ENCODE measurements around the gene HSPA4.
"Not testable (repeated sequence)": the region's sequence is repeated elsewhere in the genome, so short reads cannot be mapped to it uniquely, and the experiment has no call there.

HSPA4 gene

DNA sequence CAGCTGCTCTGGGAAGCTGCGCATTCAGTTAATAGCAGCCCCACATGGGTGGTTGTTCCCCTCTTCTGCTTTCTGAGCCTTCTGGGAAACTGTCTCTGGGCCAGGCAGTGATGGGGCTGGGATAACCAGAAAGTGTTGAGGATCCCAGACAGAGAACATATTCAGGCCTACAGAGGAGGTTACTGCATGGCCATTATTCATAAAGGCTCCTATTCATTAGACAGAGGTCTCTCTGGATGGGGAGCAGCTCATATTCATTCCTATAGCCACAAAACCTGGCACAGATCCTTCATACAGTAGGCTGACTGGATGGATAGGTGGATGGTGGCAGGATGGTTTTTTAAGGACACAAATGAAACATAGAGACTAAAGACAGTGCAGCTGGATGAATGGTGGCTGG lies 76.3 kb downstream of the HSPA4 start:
- DNase-seq = no peak

DNA sequence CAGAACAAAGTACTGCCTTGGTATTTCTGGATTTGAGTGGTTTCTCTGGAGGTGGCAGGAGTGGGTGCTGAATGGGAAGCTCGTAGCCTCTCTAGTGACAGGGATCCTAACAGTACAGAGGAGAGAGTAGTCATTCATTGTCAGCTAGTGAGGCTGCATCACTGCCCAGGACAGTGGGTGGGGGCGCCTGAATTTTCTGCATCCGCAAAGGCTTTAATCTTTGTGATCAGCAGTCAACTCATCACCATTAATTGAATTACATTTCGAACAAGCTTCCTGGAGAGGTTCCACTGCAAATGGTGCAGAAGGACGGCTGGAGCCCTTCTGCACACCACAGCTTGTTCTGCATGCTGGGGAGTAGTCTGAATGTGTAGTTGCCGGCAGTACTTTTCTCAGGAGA lies 77.5 kb downstream of the HSPA4 start:
- no peak for DNase-seq

DNA sequence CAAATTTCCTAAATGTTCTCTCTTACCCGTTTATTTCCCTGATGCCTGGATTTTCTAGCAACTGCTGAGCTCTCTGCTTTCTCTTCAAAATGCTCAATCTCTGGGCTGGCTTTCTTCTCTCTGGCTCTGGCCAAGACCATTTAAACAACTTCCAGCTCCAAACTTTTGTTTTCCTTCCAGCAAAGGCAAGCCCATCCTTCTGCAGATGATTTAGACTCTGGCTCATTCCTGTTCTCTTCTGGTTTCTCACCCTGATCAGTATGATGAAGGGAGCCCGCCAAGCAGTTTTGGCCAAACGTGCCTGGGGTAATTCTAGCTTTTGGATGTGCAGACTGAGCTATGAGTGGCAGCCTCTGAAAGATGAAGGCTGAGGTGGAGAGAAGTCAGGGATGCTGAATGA lies 78.1 kb downstream of the HSPA4 start:
- no peak for DNase-seq

DNA sequence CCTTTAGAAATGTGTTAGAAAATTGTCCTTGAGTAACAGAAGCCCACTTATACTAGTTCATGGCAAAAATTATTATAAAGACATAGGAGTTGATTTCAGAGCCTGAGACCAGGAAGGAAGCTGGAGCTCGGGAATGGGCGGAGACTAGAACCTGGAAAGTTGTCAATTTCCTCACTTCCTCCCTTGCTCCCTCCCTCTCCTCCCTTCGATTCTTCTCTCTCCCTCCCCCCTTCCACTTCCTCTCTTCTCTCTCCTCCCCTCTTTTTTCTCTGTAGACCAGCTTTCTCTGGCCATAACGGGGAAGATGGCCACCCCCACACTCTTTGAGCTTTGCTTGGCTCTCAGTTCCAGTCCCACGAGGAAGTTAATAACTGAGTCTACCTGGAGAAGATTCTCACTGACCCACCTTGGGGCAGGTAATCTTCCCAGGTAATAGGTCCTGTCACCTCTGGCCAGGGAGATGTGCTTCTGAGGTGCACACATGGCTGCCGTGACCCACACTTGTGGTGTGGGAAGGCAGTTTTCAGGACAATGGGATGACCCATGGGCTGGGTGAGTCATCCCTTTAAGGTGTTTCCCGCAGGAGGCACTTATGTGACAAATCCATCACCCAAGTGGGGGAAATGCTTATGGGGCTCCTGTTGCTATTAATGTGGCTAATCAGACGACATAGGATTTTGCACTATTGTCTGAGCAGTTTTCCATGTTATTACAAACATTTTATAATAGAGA lies 78.7 kb downstream of the HSPA4 start:
- no peak for DNase-seq

DNA sequence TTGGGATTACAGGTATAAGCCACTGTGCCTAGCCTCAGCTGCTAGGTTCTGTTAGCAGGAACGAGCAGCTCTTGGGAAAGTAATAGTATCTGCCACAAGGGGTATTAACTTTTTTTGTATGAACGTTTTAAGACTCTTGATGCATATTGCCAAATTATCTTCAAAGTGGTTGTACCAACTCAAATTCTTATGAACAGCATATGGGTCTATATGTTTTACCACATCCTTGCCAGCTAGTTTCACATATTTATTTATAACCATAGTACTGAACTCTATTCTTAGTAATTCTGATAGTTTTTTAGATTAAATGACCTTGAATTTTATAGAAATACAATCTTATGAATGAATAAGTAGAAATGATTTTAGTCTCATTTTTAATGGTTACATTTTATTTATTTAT lies 80.9 kb downstream of the HSPA4 start:
- no peak for DNase-seq

DNA sequence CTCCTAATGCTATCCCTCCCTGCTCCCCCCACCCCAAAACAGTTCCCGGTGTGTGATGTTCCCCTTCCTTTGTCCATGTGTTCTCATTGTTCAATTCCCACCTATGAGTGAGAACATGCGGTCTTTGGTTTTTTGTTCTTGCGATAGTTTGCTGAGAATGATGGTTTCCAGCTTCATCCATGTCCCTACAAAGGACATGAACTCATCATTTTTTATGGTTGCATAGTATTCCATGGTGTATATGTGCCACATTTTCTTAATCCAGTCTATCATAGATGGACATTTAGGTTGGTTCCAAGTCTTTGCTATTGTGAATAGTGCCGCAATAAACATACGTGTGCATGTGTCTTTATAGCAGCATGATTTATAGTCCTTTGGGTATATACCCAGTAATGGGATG lies 81.4 kb downstream of the HSPA4 start:
- DNase-seq = not testable (repeated sequence)

DNA sequence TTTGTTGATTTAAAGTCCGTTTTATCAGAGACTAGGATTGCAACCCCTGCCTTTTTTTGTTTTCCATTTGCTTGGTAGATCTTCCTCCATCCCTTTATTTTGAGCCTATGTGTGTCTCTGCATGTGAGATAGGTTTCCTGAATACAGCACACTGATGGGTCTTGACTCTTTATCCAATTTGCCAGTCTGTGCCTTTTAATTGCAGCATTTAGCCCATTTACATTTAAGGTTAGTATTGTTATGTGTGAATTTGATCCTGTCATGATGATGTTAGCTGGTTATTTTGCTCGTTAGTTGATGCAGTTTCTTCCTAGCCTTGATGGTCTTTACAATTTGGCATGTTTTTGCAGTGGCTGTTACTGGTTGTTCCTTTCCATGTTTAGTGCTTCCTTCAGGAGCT lies 85.1 kb downstream of the HSPA4 start:
- not testable (repeated sequence) for DNase-seq

DNA sequence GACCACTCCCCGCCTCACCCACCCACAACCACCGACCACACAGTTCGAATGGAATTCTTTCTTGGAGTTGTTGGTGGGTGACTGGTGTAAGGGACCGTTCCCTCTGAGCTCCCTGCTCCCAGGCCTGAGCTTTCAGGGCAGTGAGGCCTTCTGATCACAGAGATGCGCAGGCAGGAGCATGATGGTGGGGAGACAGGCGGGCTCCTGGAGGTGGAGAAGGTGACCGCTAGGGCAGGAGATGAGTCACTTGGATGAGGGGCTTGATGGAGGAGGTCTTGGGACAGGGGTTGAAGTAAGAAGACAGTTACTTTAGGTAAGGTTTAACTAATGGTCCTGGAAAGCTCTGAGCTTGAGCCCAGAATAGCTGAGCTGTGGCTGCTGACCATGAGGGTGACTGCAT lies 88.5 kb downstream of the HSPA4 start:
- no peak for DNase-seq

DNA sequence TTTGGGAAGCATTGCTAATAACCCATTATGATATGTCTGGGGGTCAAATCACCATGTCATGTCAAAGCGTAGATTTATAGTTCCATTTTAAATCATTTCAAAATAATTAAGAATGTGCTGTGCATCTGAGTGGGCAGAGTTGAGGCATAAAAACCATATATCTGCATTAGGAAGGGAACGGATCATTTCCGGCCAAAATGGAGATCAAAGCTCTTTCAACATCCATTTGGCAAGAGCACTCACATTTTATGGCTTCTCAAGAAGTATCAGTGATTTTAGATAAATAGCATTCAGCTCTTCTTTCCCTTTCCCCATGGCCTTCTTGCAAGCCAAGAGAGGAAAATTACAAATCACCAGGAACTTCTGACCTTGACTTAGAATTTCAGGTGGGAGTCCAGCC lies 89.9 kb downstream of the HSPA4 start:
- DNase-seq = no peak

DNA sequence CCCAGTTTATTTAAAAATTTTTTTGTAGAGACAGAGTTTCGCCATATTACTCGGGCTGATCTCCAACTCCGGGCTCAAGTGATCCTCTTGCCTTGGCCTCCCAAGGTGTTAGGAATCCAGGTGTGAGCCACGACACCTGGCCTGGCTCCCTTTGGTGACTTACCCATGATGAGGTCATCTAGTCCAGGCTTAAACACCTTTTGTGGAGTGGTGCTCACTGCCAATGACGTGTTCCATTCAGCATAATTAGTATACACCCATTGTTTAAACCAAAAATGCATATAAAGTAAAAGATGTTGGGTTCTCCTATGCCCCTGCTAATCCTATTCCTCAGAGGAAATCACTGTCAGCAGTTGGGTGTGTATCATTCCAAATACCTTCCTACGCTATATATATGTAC lies 91.0 kb downstream of the HSPA4 start:
- DNase-seq = no peak

DNA sequence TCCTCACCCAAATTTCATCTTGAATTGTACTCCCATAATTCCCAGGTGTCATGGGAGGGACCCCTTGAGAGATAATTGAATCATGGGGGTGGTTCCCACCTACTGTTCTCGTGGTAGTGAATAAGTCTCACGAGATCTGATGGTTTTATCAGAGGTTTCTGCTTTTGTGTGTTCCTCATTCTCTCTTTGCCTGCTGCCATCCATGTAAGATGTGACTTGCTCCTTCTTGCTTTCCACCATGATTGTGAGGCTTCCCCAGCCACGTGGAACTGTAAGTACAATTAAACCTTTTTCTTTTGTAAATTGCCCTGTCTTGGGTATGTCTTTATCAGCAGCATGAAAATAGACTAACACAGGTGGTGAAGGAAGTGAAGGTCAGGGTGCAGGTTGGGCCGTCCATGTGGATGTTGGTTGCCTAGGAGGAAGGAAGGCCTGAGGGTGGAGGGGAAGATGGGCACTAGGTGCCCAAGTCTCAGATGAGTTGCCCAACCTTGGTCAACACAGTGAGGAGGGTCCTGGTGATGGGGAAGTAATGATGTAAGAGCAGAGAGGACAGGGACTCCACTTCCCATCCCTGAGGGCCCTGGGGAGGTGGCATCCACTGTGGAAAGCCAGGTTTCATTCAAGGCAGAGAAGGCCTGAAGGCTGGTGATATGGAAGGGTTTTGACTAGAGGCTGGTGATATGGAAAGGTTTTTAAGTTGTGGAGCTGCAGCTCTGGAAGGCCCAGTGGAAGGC lies 92.6 kb downstream of the HSPA4 start:
- DNase-seq = no peak

DNA sequence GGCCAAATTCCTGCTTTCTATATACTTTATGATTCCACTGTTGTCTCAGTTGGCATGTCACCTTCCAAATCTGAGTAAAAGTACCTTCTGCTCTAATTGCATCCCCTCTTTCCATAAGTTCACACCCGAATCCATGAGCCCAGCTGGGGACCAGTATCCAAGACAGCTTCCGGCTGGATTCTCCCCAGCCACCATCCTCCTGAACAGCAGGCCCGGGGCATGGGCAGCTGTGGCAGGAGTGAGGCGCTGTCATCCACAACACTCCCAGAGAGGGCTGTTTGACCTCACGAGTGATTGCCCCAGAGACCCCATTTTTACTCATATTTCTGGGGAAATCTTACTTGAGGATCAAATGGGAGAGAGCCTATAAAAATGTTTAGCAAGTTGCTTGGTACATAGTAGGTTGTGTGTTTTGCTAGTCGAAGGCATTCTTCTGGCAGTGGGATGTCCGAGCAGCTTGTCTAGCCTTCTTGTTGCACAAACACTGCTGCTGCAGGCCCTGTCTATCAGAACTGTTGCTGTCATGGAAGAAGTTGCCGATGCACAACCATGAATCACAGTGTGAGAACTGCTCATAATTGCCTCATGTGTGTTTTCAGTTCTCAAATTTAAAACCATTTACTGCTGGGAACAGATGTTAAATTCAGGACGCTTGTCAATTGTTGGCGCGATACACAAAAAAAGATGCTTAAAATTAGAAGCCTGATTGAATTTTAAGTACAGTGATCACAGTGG lies 93.8 kb downstream of the HSPA4 start:
- no peak for DNase-seq

DNA sequence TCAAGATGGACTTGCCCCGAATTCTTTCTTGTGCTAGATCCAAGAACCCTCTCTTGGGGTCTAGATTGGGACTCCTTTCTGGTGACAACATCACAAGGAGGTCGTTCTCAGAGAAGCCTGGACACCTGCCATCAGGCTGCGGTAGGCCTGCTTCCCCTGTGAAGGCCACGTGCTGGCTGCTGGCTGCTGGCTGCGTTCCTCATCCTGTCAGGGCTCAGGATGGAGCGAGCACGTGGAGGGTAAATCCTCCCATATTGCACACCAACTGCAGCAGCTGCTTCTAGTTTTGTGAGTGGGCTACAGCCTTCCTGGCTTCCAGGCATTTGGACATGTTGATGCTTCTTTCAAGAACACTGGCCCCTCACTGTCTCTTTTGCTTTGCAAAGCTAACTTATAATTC lies 95.6 kb downstream of the HSPA4 start:
- no peak for DNase-seq

DNA sequence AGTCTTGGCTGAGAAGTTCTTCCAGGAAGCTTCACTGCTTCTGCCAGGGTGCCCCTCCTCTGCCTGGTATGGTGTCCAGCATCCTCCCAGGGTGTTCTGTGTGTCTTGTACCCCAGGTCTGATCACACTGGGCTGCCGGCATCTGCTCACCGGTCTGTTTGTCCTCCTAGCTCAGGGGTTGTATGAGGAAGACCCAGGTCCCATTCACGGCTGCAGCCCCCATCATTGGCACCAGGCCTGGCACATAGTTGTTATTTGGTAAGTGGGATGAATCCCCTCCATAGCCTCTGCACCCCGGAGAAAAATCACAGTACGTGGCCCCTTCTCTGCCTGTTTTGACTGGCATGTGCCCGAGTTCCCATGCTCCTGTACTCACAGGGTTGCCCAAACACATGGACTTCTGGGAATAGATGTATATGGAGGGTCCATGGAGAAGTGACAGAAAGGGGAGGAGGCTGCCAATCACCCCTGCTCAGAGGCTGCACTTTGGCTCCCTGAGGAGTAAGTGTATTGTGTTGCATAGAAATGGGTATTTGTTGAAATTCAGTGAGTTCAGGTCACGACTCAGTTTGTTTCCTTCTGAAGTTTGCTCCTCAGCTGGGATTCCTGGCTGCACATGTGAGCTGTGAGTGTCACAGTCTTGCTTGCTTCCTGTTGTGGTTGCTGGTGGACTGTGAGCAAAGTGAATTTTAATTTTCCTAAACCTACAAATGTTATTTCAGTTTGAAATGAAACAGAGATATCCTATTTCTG lies 96.2 kb downstream of the HSPA4 start:
- no peak for DNase-seq

DNA sequence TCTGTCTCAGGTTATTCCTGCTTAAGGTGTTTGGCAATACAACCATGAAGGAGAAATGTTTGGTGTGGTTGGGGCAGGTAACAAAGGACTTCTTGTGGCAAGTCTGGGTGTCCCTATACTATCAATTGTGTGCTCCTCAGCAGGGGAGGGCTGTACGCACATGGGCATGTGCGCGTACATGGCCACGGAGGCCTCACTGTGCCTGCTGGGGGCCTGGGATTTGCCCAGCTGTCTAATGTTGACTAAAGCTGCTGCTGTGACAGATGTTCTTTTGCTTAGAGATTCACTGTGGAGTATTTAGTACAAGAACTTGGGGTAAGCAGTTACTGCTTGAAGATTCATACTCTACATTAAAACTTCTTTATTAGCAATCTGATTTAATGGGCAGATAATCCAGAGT lies 97.5 kb downstream of the HSPA4 start:
- no peak for DNase-seq

DNA sequence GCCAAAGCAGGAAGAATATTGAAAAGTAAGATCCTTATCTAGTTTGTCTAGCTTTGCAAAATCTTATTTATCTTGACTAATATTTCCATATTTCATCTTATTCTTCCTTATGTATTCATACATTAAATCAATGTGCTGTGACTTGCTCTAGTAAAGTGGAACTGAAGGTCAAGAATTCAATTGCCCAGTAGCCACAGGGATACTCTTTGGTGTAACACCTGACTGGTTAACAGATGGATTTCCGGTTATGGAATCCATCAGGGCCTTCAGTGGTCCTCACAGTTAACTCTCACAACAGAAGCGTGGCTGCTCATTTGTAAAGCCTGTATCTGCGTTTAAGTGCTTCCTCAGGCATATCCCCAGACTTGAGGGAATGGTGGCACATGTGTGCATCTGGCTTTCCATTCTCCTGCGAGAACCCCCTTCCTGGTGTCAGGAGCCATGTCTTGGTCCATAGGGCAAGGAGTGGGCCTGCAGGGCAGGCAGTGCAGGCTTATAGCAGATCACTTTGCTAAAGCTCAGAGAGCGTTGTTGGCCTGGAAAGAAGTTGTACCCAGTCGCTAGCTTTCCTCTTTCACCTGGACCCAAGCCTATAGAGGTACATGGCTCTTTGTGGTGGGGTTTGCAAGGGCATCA lies 99.2 kb downstream of the HSPA4 start:
- no peak for DNase-seq

DNA sequence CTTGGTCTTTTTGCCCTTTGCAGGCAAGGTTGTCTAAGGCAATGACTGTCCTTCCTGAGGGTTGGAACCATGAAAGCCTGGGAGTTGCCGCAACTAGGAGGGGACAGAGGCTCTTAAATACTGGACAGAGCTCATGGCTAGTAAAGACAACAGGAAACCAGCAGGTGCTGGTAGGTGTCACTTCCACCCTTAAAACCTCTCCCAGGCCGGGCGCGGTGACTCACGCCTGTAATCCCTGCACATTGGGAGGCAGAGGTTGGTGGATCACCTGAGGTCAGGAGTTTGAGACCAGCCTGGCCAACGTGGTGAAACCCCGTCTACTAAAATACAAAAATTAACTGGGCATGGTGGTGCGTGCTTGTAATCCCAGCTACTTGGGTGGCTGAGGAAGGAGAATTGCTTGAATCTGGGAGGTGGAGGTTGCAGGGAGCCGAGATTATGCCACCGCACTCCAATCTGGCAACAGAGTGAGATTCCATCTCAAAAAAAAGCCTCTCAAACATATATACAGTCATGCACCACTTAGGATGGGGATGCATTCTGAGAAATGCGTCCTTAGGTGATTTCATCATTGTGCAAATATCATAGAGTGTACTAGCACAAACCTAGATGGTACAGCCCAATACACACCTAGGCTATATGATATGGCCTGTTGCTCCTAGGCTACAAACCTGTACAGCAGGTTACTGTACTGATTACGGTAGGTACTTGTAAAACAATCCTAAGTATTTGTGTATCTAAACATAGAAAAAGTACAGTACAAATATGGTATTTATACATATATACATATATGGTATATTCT lies 102.7 kb downstream of the HSPA4 start:
- DNase-seq = no peak

DNA sequence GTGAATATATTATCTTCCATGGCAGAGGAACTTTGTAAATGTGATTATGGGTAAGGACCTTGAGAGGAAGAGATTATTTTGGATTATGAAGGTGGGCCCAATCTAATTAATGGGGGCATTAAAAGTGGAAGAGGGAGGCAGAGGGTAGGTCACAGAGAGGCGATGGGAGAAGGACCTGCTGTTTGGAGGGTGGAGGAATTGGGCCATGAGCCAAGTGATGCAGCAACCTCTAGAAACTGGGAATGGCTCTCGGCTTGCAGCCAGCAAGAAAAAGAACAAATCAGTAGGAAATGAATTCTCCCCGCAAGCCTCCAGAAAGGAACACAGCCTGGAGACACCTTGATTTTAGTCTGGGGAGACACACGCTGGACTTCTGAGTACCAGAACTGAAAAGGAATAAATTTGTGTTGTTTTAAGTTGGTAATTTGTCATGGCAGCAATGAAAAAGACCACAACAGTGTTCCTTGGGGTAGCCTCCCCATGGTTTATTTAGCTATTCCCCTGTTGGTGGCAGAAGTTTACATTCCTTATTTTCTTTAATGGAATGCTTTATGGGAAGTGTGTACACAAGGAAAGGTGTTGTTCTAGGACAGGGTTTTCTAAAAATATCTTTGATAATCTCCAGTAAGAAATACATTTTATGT lies 103.6 kb downstream of the HSPA4 start:
- DNase-seq = no peak

All from CD4-positive, alpha-beta T cell treated with Interferon gamma for 1 hour (primary cell).